H1 (cell line): ENCODE results near the gene BAAT. TPM values are rescaled to one million over a fixed set of nuclear protein-coding genes. Genes with fewer than 3 reads are reported as not detected.

ENCODE experiments used
- CTCF ChIA-PET: fragments of 300-600 bp; sonication (Branson Sonifier 250); formaldehyde crosslinking; loops from one replicate; lab custom pipeline; 2021; ENCODE audit not compliant: partially characterized antibody; lab: Charles Lee
- POLR2A ChIA-PET: fragments of 300-600 bp; sonication (Branson Sonifier 250); formaldehyde crosslinking; loops from one replicate; lab custom pipeline; 2021; ENCODE audit warnings: inconsistent platforms; ENCODE audit not compliant: partially characterized antibody; lab: Charles Lee
- DNase-seq, 2 experiments: peaks; one replicate each; pipeline versions ENCODE4 v3.0.0 to v3.0.0-alpha.2; 2010 to 2022; ENCODE audit warnings: low spot score in 2 of 2, low read depth in 1 of 2, mixed read lengths in 1 of 2
- FAIRE-seq: peaks from 2 replicates; lab custom pipeline; 2011; peaks lifted over from hg19 to GRCh38; lab: Jason Lieb, UNC
- H2AFZ ChIP-seq: 2 replicates; pipeline ENCODE4 v1.8.1; 2012; ENCODE audit warnings: low read length, inconsistent platforms
- H2AK5ac ChIP-seq: 2 replicates; pipeline ENCODE4 v1.6.1; 2013; ENCODE audit warnings: low read depth, low read length
- H2BK120ac ChIP-seq: replicated peaks from 2 replicates; pipeline ENCODE3; 2013; ENCODE audit warnings: low read depth, low read length, inconsistent platforms
- H2BK12ac ChIP-seq: 2 replicates; pipeline ENCODE4 v1.6.1; 2013; ENCODE audit warnings: low read depth, low read length
- H2BK15ac ChIP-seq: 2 replicates; pipeline ENCODE4 v1.6.1; 2013; ENCODE audit warnings: low read length
- H2BK20ac ChIP-seq: 2 replicates; pipeline ENCODE4 v1.6.1; 2013; ENCODE audit warnings: low read length
- H2BK5ac ChIP-seq: 2 replicates; pipeline ENCODE4 v1.6.1; 2013; ENCODE audit warnings: low read depth, low read length
- H3K14ac ChIP-seq: 2 replicates; pipeline ENCODE4 v1.6.1; 2013; ENCODE audit warnings: inconsistent platforms; ENCODE audit not compliant: insufficient read length
- H3K18ac ChIP-seq: 2 replicates; pipeline ENCODE4 v1.6.1; 2013; ENCODE audit warnings: low read length; ENCODE audit errors: extremely low read depth
- H3K23ac ChIP-seq: 2 replicates; pipeline ENCODE4 v1.6.1; 2013; ENCODE audit warnings: inconsistent platforms; ENCODE audit not compliant: insufficient read length
- H3K23me2 ChIP-seq: 2 replicates; pipeline ENCODE4 v1.6.1; 2013; ENCODE audit warnings: low read depth, low read length
- H3K27ac ChIP-seq: 2 replicates; pipeline ENCODE4 v1.6.1; 2011; ENCODE audit warnings: low read depth, low read length, inconsistent platforms
- H3K27me3 ChIP-seq, 4 experiments: replicated peaks in 1 of 4; 1 replicate in 1 of 4; 2 replicates in 3 of 4; pipeline versions ENCODE4 v1.6.1 to v1.8.1; 2011 to 2013; ENCODE audit warnings: low read length in 3 of 4, mild to moderate bottlenecking in 3 of 4, inconsistent platforms in 2 of 4, mixed read lengths in 2 of 4, moderate library complexity in 1 of 4; ENCODE audit not compliant: control insufficient read depth in 3 of 4, insufficient read depth in 3 of 4; ENCODE audit errors: extremely low read depth in 1 of 4
- H3K36me3 ChIP-seq, 4 experiments: 2 replicates each; pipeline versions ENCODE4 v1.6.1 to v1.8.1; 2011 to 2013; ENCODE audit warnings: mild to moderate bottlenecking in 4 of 4, low read length in 3 of 4, moderate library complexity in 2 of 4, control low read depth in 1 of 4, inconsistent platforms in 1 of 4; ENCODE audit not compliant: insufficient read depth in 4 of 4, control insufficient read depth in 2 of 4
- H3K4ac ChIP-seq: replicated peaks from 2 replicates; pipeline ENCODE3; 2013; ENCODE audit warnings: low read length, low read depth, mixed read lengths, inconsistent platforms; ENCODE audit not compliant: insufficient read length
- H3K4me1 ChIP-seq, 4 experiments: replicated peaks in 1 of 4; 1 replicate in 1 of 4; 2 replicates in 3 of 4; pipeline versions ENCODE4 v1.6.1 to v1.8.1; 2011 to 2013; ENCODE audit warnings: low read length in 3 of 4, inconsistent platforms in 2 of 4, mixed read lengths in 1 of 4; ENCODE audit not compliant: insufficient read depth in 4 of 4, control insufficient read depth in 3 of 4
- H3K4me2 ChIP-seq, 2 experiments: 2 replicates each; pipeline versions ENCODE4 v1.6.1 to v1.8.1; 2011 to 2013; ENCODE audit warnings: low read depth in 2 of 2, low read length in 2 of 2, control low read depth in 1 of 2, inconsistent platforms in 1 of 2, mild to moderate bottlenecking in 1 of 2; ENCODE audit not compliant: insufficient read depth in 1 of 2
- H3K4me3 ChIP-seq, 4 experiments: fragments of 200-600, 300-600 bp in 1 of 4; sonication (generic), shearing (Covaris generic), sonication (Bioruptor Twin) in 1 of 4; 2 replicates each; pipeline versions ENCODE4 v1.5.1 to v1.8.1; 2011 to 2016; ENCODE audit warnings: low read length in 4 of 4, low read depth in 3 of 4, control low read depth in 2 of 4, inconsistent platforms in 2 of 4, mild to moderate bottlenecking in 2 of 4, mixed read lengths in 1 of 4, moderate library complexity in 1 of 4; ENCODE audit not compliant: insufficient read depth in 2 of 4; ENCODE audit errors: extremely low read depth in 1 of 4
- H3K56ac ChIP-seq: replicated peaks from 2 replicates; pipeline ENCODE3; 2013; ENCODE audit warnings: low read depth, mild to moderate bottlenecking, mixed read lengths, low read length, inconsistent platforms; ENCODE audit not compliant: insufficient read length
- H3K79me1 ChIP-seq: 2 replicates; pipeline ENCODE4 v1.6.1; 2013; ENCODE audit warnings: low read depth, low read length, control low read depth
- H3K79me2 ChIP-seq, 2 experiments: 2 replicates each; pipeline versions ENCODE4 v1.6.1 to v1.8.1; 2012 to 2013; ENCODE audit warnings: low read length in 2 of 2, mild to moderate bottlenecking in 2 of 2, inconsistent platforms in 1 of 2; ENCODE audit not compliant: insufficient read depth in 2 of 2, control insufficient read depth in 1 of 2
- H3K9ac ChIP-seq, 4 experiments: replicated peaks in 1 of 4; 1 replicate in 1 of 4; 2 replicates in 3 of 4; pipeline versions ENCODE4 v1.6.1 to v1.8.1; 2011 to 2013; ENCODE audit warnings: low read depth in 3 of 4, low read length in 3 of 4, control low read depth in 2 of 4, mild to moderate bottlenecking in 2 of 4, moderate library complexity in 2 of 4, inconsistent platforms in 1 of 4; ENCODE audit errors: extremely low read depth in 1 of 4
- H3K9me3 ChIP-seq, 2 experiments: 2 replicates each; pipeline versions ENCODE4 v1.6.1 to v1.8.1; 2012 to 2013; ENCODE audit warnings: mild to moderate bottlenecking in 2 of 2, moderate library complexity in 2 of 2, control low read depth in 1 of 2, inconsistent platforms in 1 of 2, low read depth in 1 of 2, low read length in 1 of 2, mixed read lengths in 1 of 2; ENCODE audit not compliant: insufficient read depth in 2 of 2
- H4K20me1 ChIP-seq, 2 experiments: replicated peaks in 1 of 2; 2 replicates each; pipeline versions ENCODE3 to v1.8.1; 2011 to 2013; ENCODE audit warnings: inconsistent platforms in 2 of 2, low read length in 2 of 2, mild to moderate bottlenecking in 1 of 2; ENCODE audit not compliant: insufficient read depth in 2 of 2, control insufficient read depth in 1 of 2
- H4K5ac ChIP-seq: 2 replicates; pipeline ENCODE4 v1.6.1; 2013; ENCODE audit warnings: low read length, low read depth, mixed read lengths, inconsistent platforms; ENCODE audit not compliant: insufficient read length
- H4K8ac ChIP-seq: 2 replicates; pipeline ENCODE4 v1.8.0; 2013; ENCODE audit warnings: mild to moderate bottlenecking, moderate library complexity, low read length, inconsistent platforms; ENCODE audit not compliant: insufficient read depth; ENCODE audit errors: extremely low read depth
- H4K91ac ChIP-seq: replicated peaks from 2 replicates; pipeline ENCODE3; 2013; ENCODE audit warnings: low read length, mixed read lengths, inconsistent platforms; ENCODE audit not compliant: insufficient read length
- ATF3 ChIP-seq: IDR thresholded peaks from 2 replicates; pipeline ENCODE4 v1.6.1; 2011; ENCODE audit warnings: low read depth, mild to moderate bottlenecking, low read length; ENCODE audit not compliant: insufficient read depth
- BACH1 ChIP-seq: IDR thresholded peaks from 2 replicates; pipeline ENCODE4 v1.6.1; 2012; ENCODE audit warnings: low read length, improper control_type of control experiment
- BCL11A ChIP-seq, 2 experiments: IDR thresholded peaks; one replicate each; pipeline ENCODE4 v1.6.1; 2011; ENCODE audit warnings: low read depth in 2 of 2, low read length in 2 of 2, mild to moderate bottlenecking in 2 of 2
- CEBPB ChIP-seq: IDR thresholded peaks from 2 replicates; pipeline ENCODE4 v1.6.1; 2012; ENCODE audit warnings: low read depth, low read length
- EGR1 ChIP-seq: IDR thresholded peaks from 2 replicates; pipeline ENCODE4 v1.6.1; 2011; ENCODE audit warnings: low read depth, low read length, borderline replicate concordance
- EP300 ChIP-seq, 2 experiments: IDR thresholded peaks; 1 replicate in 1 of 2; 2 replicates in 1 of 2; pipeline ENCODE4 v1.6.1; 2011 to 2012; ENCODE audit warnings: low read depth in 2 of 2, low read length in 2 of 2, mild to moderate bottlenecking in 2 of 2, borderline replicate concordance in 1 of 2, inconsistent platforms in 1 of 2, moderate library complexity in 1 of 2
- EZH2 ChIP-seq: fragments of 200-600 bp; sonication (generic); IDR thresholded peaks from 2 replicates; pipeline ENCODE4 v1.7.1; 2012; ENCODE audit warnings: low read depth, mild to moderate bottlenecking, moderate library complexity, low read length, inconsistent platforms; ENCODE audit not compliant: severe bottlenecking
- FOSL1 ChIP-seq: IDR thresholded peaks from 2 replicates; pipeline ENCODE4 v1.6.1; 2011; ENCODE audit warnings: mild to moderate bottlenecking, low read depth, low read length, moderate library complexity; ENCODE audit not compliant: insufficient read depth
- SAP30 ChIP-seq: fragments of 300-600 bp; sonication (generic); IDR thresholded peaks from 2 replicates; pipeline ENCODE4 v1.7.1; 2012; ENCODE audit warnings: low read length, moderate library complexity, mild to moderate bottlenecking, inconsistent platforms; ENCODE audit not compliant: insufficient read depth, insufficient replicate concordance
- SRF ChIP-seq: IDR thresholded peaks from 2 replicates; pipeline ENCODE4 v1.6.1; 2011; ENCODE audit warnings: mild to moderate bottlenecking, low read depth, low read length, moderate library complexity
- TAF7 ChIP-seq: optimal IDR thresholded peaks from 2 replicates; pipeline ENCODE3; 2011; ENCODE audit warnings: low read depth, mild to moderate bottlenecking, inconsistent platforms, low read length, moderate library complexity, borderline replicate concordance
- TBP ChIP-seq: IDR thresholded peaks from 2 replicates; pipeline ENCODE4 v1.6.1; 2011; ENCODE audit warnings: low read depth, low read length, improper control_type of control experiment
- USF2 ChIP-seq: IDR thresholded peaks from 2 replicates; pipeline ENCODE4 v1.6.1; 2011; ENCODE audit warnings: low read length, improper control_type of control experiment
- WGBS, 2 experiments: shearing (Covaris generic) in 1 of 2; methylation state at CpG; one replicate each; pipeline versions ENCODE4 v1.1.6 to v1.1.7; 2013 to 2015; ENCODE audit warnings: low lambda C conversion rate in 2 of 2, mixed read lengths in 2 of 2, inconsistent platforms in 1 of 2, low coverage in 1 of 2, missing lambda C conversion rate in 1 of 2; ENCODE audit not compliant: insufficient replicate concordance in 2 of 2, insufficient coverage in 1 of 2, insufficient read length in 1 of 2; ENCODE audit errors: extremely low coverage in 1 of 2, missing lambda C conversion rate in 1 of 2; 5-methylcytosine and 5-hydroxymethylcytosine counted together
- polyA plus RNA-seq, 7 experiments: library from polyadenylated mRNA; depleted of rRNA in 3 of 7; stranded (reverse) in 5 of 7; unstranded in 2 of 7; fragments of >200 nt in 5 of 7; fragments of 200-250 nt in 2 of 7; gene quantifications; 1 replicate in 5 of 7; 2 replicates in 1 of 7; 4 replicates in 1 of 7; pipeline versions ENCODE4 v1.2.1 to v1.2.3, GENCODE V29; 2011 to 2013; ENCODE audit warnings: missing spikeins in 2 of 7, mixed read lengths in 2 of 7
- total RNA-seq: library from RNA; stranded (reverse); fragmentation: NEBNext Ultra II Directional; extraction: Animal tissue kit (Norgen Biotek cat#: 25700); gene quantifications from 2 replicates; pipeline ENCODE4 v1.2.1, GENCODE V29; 2021

The BAAT gene
- total and polyA plus RNA-seq, 2 of the 8 experiments (the other 6 are each of a cell fraction or from before 2014, with no cell fraction given), result 0.09 to 0.17 TPM

GRCh38 chr9:101359679-101360078 is 25.1 kb downstream of the BAAT start:
- no peak overlapping the region for H3K56ac ChIP-seq
- no peaks in the 10 kb centered on the region for H4K20me1 ChIP-seq
- H3K14ac ChIP-seq, result no peak overlapping the region
- H2BK12ac ChIP-seq, result no peak overlapping the region
- H3K4me2 ChIP-seq, result no peak overlapping the region
- no peaks in the 10 kb centered on the region for H3K79me2 ChIP-seq
- H3K27ac ChIP-seq, result no peak overlapping the region
- no peak overlapping the region for H2AK5ac ChIP-seq
- H3K18ac ChIP-seq, result no peak overlapping the region
- no peak for DNase-seq
- H2BK15ac ChIP-seq, result no peak overlapping the region
- H2BK5ac ChIP-seq, result no peak overlapping the region
- H3K27me3 ChIP-seq, result no peaks in the 10 kb centered on the region
- no peak overlapping the region for H2AFZ ChIP-seq
- H3K9me3 ChIP-seq, result no peaks in the 10 kb centered on the region
- ChIA-PET CTCF (no interaction called here), POLR2A (no interaction called here)
- H3K79me1 ChIP-seq, result no peaks in the 10 kb centered on the region
- H3K4me1 ChIP-seq, result no peaks in the 10 kb centered on the region
- FAIRE-seq, result no peak
- no peaks in the 10 kb centered on the region for H3K23me2 ChIP-seq
- no peak overlapping the region for H3K23ac ChIP-seq
- H3K4me3 ChIP-seq, result no peak overlapping the region
- no peak overlapping the region for H4K91ac ChIP-seq
- H2BK20ac ChIP-seq, result no peak overlapping the region
- no peak overlapping the region for H2BK120ac ChIP-seq
- WGBS, 2 experiments, result 95% methylated on average over 1 of the region's 1 CpG; no CpG with 5 or more reads in 1 of the 2 experiments
- no peaks in the 10 kb centered on the region for H3K36me3 ChIP-seq
- H3K4ac ChIP-seq, result no peak overlapping the region
- no peak overlapping the region for H4K5ac ChIP-seq
- H4K8ac ChIP-seq, result no peak overlapping the region
- H3K9ac ChIP-seq, result no peak overlapping the region
- TF ChIP-seq EGR1, result no peak
- TF ChIP-seq FOSL1, result no peak
- no peak for TF ChIP-seq BACH1
- TF ChIP-seq CEBPB, result no peak
- no peak for TF ChIP-seq ATF3
- no peak for TF ChIP-seq USF2
- no peak for TF ChIP-seq EZH2
- TF ChIP-seq EP300 (IDR thresholded peaks at IDR 0.05; ENCODE audit: borderline replicate concordance in 1 of 2, low read depth in 2 of 2, low read length in 2 of 2), result no peak
- no peak for TF ChIP-seq TBP
- no peak for TF ChIP-seq SRF
- no peak for TF ChIP-seq TAF7
- TF ChIP-seq BCL11A (IDR thresholded peaks at IDR 0.05; ENCODE audit: low read depth in 2 of 2, low read length in 2 of 2), result no peak
- TF ChIP-seq SAP30, result no peak
